Measurements from ENCODE around the gene NFE2L1. TPM values are rescaled to one million over a fixed set of nuclear protein-coding genes. Genes with fewer than 3 reads are reported as not detected.

Gene NFE2L1
- total and polyA plus RNA-seq, 9 of the 15 experiments (the other 6 are each of a cell fraction or from before 2014, with no cell fraction given) = 2.0 to 68.6 (median 39.7) TPM

- TF ChIP-seq CUX1 (CRISPR knock-in tag; IDR thresholded peaks at IDR 0.05) (no peak), ARID2 (IDR thresholded peaks at IDR 0.05) (no peak), ZNF121 (CRISPR knock-in tag; conservative IDR thresholded peaks at IDR 0.05) (no peak), GTF2F1 (IDR thresholded peaks at IDR 0.05; ENCODE audit: low read depth, low read length) (0 out of 2 replicates have a peak, but pooled peaks have one; percentile 22), ZNF77 (CRISPR knock-in tag; IDR thresholded peaks at IDR 0.05) (no peak), NKRF (IDR thresholded peaks at IDR 0.05; ENCODE audit: borderline replicate concordance) (peak; percentile 13; the same call in 1 of the 2 replicates), NUFIP1 (IDR thresholded peaks at IDR 0.05; ENCODE audit: partially characterized antibody) (no peak), POLR2AphosphoS5 (IDR thresholded peaks at IDR 0.05; ENCODE audit: control insufficient read depth, insufficient read depth, low read depth, low read length) (peak; percentile 68), EWSR1 (IDR thresholded peaks at IDR 0.05; ENCODE audit: borderline replicate concordance, low read depth, partially characterized antibody) (no peak), CCNT2 (IDR thresholded peaks at IDR 0.05; ENCODE audit: borderline replicate concordance, extremely low read depth, insufficient read length, low read depth, low read length) (no peak), OTX1 (CRISPR knock-in tag; IDR thresholded peaks at IDR 0.05) (no peak), RNF219 (CRISPR knock-in tag; IDR thresholded peaks at IDR 0.05) (no peak), SETDB1 (IDR thresholded peaks at IDR 0.05; ENCODE audit: low read length) (no peak), ZNF583 (CRISPR knock-in tag; IDR thresholded peaks at IDR 0.05) (no peak), ZBTB17 (CRISPR knock-in tag; IDR thresholded peaks at IDR 0.05) (no peak), THRA (IDR thresholded peaks at IDR 0.05) (no peak), ZNF561 (CRISPR knock-in tag; conservative IDR thresholded peaks at IDR 0.05) (no peak)
Measured at GRCh38 chr17:48107137-48108055, 59.2 kb downstream of the NFE2L1 start, which contains the start of gene SNX11 (continued).
